Fibroblast of lung (primary cell): ENCODE results near the gene ASCC3.

Source experiments
- CTCF ChIP-seq, 2 donors: IDR thresholded peaks in 1 of 2; conservative IDR thresholded peaks in 1 of 2; 1 replicate in 1 of 2; 2 replicates in 1 of 2; pipeline ENCODE4 v1.5.1; 2011 to 2012; ENCODE audit warnings: low read length in 2 of 2, control low read depth in 1 of 2, inconsistent platforms in 1 of 2, low read depth in 1 of 2, mild to moderate bottlenecking in 1 of 2
- EZH2 ChIP-seq: IDR thresholded peaks from 2 replicates; pipeline ENCODE4 v1.5.1; 2012; ENCODE audit warnings: low read length, control low read depth, mild to moderate bottlenecking; ENCODE audit errors: missing control alignments

- TF ChIP-seq CTCF (conservative IDR thresholded peaks at IDR 0.05 in 1 of 2, IDR thresholded peaks at IDR 0.05 in 1 of 2; ENCODE audit: low read depth in 1 of 2, low read length in 2 of 2), result no peak
- TF ChIP-seq EZH2, result no peak
These were observed 217.8 kb downstream of the ASCC3 start for GRCh38 chr6:100663219-100663863.
